ENCODE results near the gene ELMO1.

GRCh38 chr7:37065779-37066271 lies 382.8 kb downstream of the ELMO1 start:
- TF ChIP-seq CTCF (IDR thresholded peaks at IDR 0.05; ENCODE audit: borderline replicate concordance, extremely low read depth, low read length, poor library complexity, severe bottlenecking) (no peak), EZH2 (IDR thresholded peaks at IDR 0.05; ENCODE audit: borderline replicate concordance, low read depth, low read length, severe bottlenecking) (no peak)

All from DND-41 (cell line).